ENCODE results near the gene KCTD14. TPM values are rescaled to one million over a fixed set of nuclear protein-coding genes. Genes with fewer than 3 reads are reported as not detected.

KCTD14 gene
- total RNA-seq, 3 donors from 2014 or later (not counting 1 experiment from before 2014, with no cell fraction given): 0.28 to 0.32 TPM; not detected in 1

GRCh38 chr11:78057462-78058055, 34.5 kb upstream of the KCTD14 start:
- no peaks in the 10 kb centered on the region for H3K36me3 ChIP-seq (ENCODE audit: control insufficient read depth, insufficient read depth, low read length)
- no peak for DNase-seq
- Mint-ChIP-seq H3K9me3 (no peaks in the 10 kb centered on the region), H3K27ac (no peak overlapping the region), H3K4me3 (no peak overlapping the region), H3K27me3 (ENCODE audit: low read depth in 2 of 2) (no peaks in the 10 kb centered on the region), H3K36me3 (no peaks in the 10 kb centered on the region), H3K4me1 (no peaks in the 10 kb centered on the region)
- intact Hi-C loops (cut with micrococcal nuclease): no loop called here
- H3K4me3 ChIP-seq (ENCODE audit: low read length): no peak overlapping the region
- H3K27me3 ChIP-seq (ENCODE audit: control insufficient read depth, insufficient read depth, low read length): no peaks in the 10 kb centered on the region
- 85% methylated on average over 10 of the region's 10 CpGs for WGBS (ENCODE audit: insufficient coverage)
- ATAC-seq: no peak
- H3K27ac ChIP-seq (ENCODE audit: low read length): no peak overlapping the region
- no peaks in the 10 kb centered on the region for H3K9me3 ChIP-seq (ENCODE audit: control insufficient read depth, insufficient read depth, low read length)
- no peak for TF ChIP-seq CTCF (IDR thresholded peaks at IDR 0.05)
- H3K4me1 ChIP-seq (ENCODE audit: control insufficient read depth, insufficient read depth, low read length): no peaks in the 10 kb centered on the region

- no peak for TF ChIP-seq CTCF (IDR thresholded peaks at IDR 0.05)
- WGBS (ENCODE audit: insufficient coverage): 80% methylated on average over 2 of the region's 3 CpGs
- Histone ChIP-seq H3K36me3 (ENCODE audit: control insufficient read depth, insufficient read depth, low read length) (no peaks in the 10 kb centered on the region), H3K9me3 (ENCODE audit: control insufficient read depth, insufficient read depth, low read length) (no peaks in the 10 kb centered on the region), H3K4me3 (ENCODE audit: low read length) (no peak overlapping the region), H3K27me3 (ENCODE audit: control insufficient read depth, insufficient read depth, low read length) (no peaks in the 10 kb centered on the region), H3K27ac (ENCODE audit: low read length) (no peak overlapping the region), H3K4me1 (ENCODE audit: control insufficient read depth, insufficient read depth, low read length) (no peaks in the 10 kb centered on the region)
- intact Hi-C loops (cut with micrococcal nuclease): no loop called here
- no peak overlapping the region for H3K4me3 Mint-ChIP-seq
- no peak for ATAC-seq
- H3K27ac Mint-ChIP-seq: no peak overlapping the region
- no peaks in the 10 kb centered on the region for H3K36me3 Mint-ChIP-seq
- H3K9me3 Mint-ChIP-seq: no peaks in the 10 kb centered on the region
- no peak for DNase-seq
- no peaks in the 10 kb centered on the region for H3K27me3 Mint-ChIP-seq (ENCODE audit: low read depth in 2 of 2)
- H3K4me1 Mint-ChIP-seq: no peaks in the 10 kb centered on the region
Measured at GRCh38 chr11:78056093-78056492, 33.0 kb upstream of the KCTD14 start.

GRCh38 chr11:78054971-78055370, 31.9 kb upstream of the KCTD14 start:
- no peak for TF ChIP-seq CTCF (IDR thresholded peaks at IDR 0.05)
- intact Hi-C loops (cut with micrococcal nuclease): no loop called here
- Mint-ChIP-seq H3K4me1 (no peaks in the 10 kb centered on the region), H3K4me3 (no peak overlapping the region), H3K36me3 (no peaks in the 10 kb centered on the region), H3K9me3 (no peaks in the 10 kb centered on the region), H3K27me3 (ENCODE audit: low read depth in 2 of 2) (no peaks in the 10 kb centered on the region), H3K27ac (no peak overlapping the region)
- no peak for ATAC-seq
- no peaks in the 10 kb centered on the region for H3K36me3 ChIP-seq (ENCODE audit: control insufficient read depth, insufficient read depth, low read length)
- H3K4me1 ChIP-seq (ENCODE audit: control insufficient read depth, insufficient read depth, low read length): no peaks in the 10 kb centered on the region
- 90% methylated on average over 4 of the region's 4 CpGs for WGBS (ENCODE audit: insufficient coverage)
- H3K9me3 ChIP-seq (ENCODE audit: control insufficient read depth, insufficient read depth, low read length): no peaks in the 10 kb centered on the region
- no peak overlapping the region for H3K27ac ChIP-seq (ENCODE audit: low read length)
- H3K4me3 ChIP-seq (ENCODE audit: low read length): no peak overlapping the region
- DNase-seq: no peak
- H3K27me3 ChIP-seq (ENCODE audit: control insufficient read depth, insufficient read depth, low read length): no peaks in the 10 kb centered on the region
